CD4-positive, alpha-beta T cell treated with Interleukin-15 for 1 hour (primary cell): ENCODE measurements around the gene EXOC8.

Experiments
- DNase-seq: peaks from one replicate; pipeline ENCODE4 v3.0.0-alpha.2; 2020

EXOC8 gene

GRCh38 chr1:231337472-231338269 lies at the start of gene EXOC8:
Gene EXOC8 (minus strand): TSS chr1:231337852. CDS start chr1:231337745, 107 bp downstream.
- DNase-seq = peak; percentile 97

- no peak for DNase-seq
Measured at GRCh38 chr1:231386466-231386865, 48.8 kb upstream of the EXOC8 start.

- no peak for DNase-seq
Measured at GRCh38 chr1:231385416-231385748, 47.7 kb upstream of the EXOC8 start.

GRCh38 chr1:231384696-231385415 lies 47.2 kb upstream of the EXOC8 start:
- no peak for DNase-seq

- DNase-seq = peak; percentile 20
Measured at GRCh38 chr1:231383159-231383860, 45.7 kb upstream of the EXOC8 start.

- DNase-seq = no peak
Measured at GRCh38 chr1:231382426-231382825, 44.8 kb upstream of the EXOC8 start.

- no peak for DNase-seq
Measured at GRCh38 chr1:231381729-231382128, 44.1 kb upstream of the EXOC8 start.

GRCh38 chr1:231376875-231377549 lies 39.4 kb upstream of the EXOC8 start:
- DNase-seq = no peak

- DNase-seq = no peak
Measured at GRCh38 chr1:231376101-231376500, 38.4 kb upstream of the EXOC8 start.

- no peak for DNase-seq
Measured at GRCh38 chr1:231374394-231374793, 36.7 kb upstream of the EXOC8 start.

GRCh38 chr1:231372501-231372900 lies 34.8 kb upstream of the EXOC8 start:
- DNase-seq = no peak

GRCh38 chr1:231369282-231369681 lies 31.6 kb upstream of the EXOC8 start:
- DNase-seq = no peak

GRCh38 chr1:231364192-231364591 lies 26.5 kb upstream of the EXOC8 start:
- DNase-seq = no peak

- no peak for DNase-seq
Measured at GRCh38 chr1:231363624-231364023, 26.0 kb upstream of the EXOC8 start.

GRCh38 chr1:231362325-231362724 lies 24.7 kb upstream of the EXOC8 start:
- DNase-seq = no peak

GRCh38 chr1:231359113-231359512 lies 21.5 kb upstream of the EXOC8 start:
- DNase-seq = peak; percentile 29

GRCh38 chr1:231357831-231358354 lies 20.2 kb upstream of the EXOC8 start:
- DNase-seq = peak; percentile 39

GRCh38 chr1:231357187-231357772 lies 19.6 kb upstream of the EXOC8 start:
- no peak for DNase-seq

GRCh38 chr1:231355171-231355570 lies 17.5 kb upstream of the EXOC8 start:
- no peak for DNase-seq

GRCh38 chr1:231354330-231355020 lies 16.8 kb upstream of the EXOC8 start:
- no peak for DNase-seq

- DNase-seq = no peak
Measured at GRCh38 chr1:231353086-231353485, 15.4 kb upstream of the EXOC8 start.

GRCh38 chr1:231351816-231352215 lies 14.2 kb upstream of the EXOC8 start:
- DNase-seq = no peak
